HL-60/S4 treated with phorbol 12-myristate 13-acetate at 8.2 ng/mL for 4 days and 3 days (cell line): ENCODE results near the gene NCAM1.

Source experiments
- in situ Hi-C: fragments of 300-500 bp; cut with MboI; formaldehyde crosslinking; loops from 2 replicates; pipeline ENCODE4 v1.15.0; 2022; ENCODE audit warnings: low sequenced_read_pairs

Gene NCAM1

GRCh38 chr11:113248702-113249490 lies 287.7 kb downstream of the NCAM1 start:
- in situ Hi-C loops, result no loop called here

GRCh38 chr11:113249491-113249763 lies 288.2 kb downstream of the NCAM1 start:
- in situ Hi-C loops, result no loop called here

- in situ Hi-C loops, result no loop called here
Observed at GRCh38 chr11:113249786-113250185, 288.6 kb downstream of the NCAM1 start.

GRCh38 chr11:113251281-113251680 lies 290.1 kb downstream of the NCAM1 start:
- in situ Hi-C loops, result no loop called here

GRCh38 chr11:113253406-113253805 lies 292.2 kb downstream of the NCAM1 start:
- in situ Hi-C loops, result no loop called here

- in situ Hi-C loops, result no loop called here
Observed at GRCh38 chr11:113255096-113255495, 293.9 kb downstream of the NCAM1 start.

- in situ Hi-C loops, result no loop called here
Observed at GRCh38 chr11:113255741-113256140, 294.5 kb downstream of the NCAM1 start.

- in situ Hi-C loops, result no loop called here
Observed at GRCh38 chr11:113256431-113257202, 295.4 kb downstream of the NCAM1 start.

- in situ Hi-C loops, result no loop called here
Observed at GRCh38 chr11:113260096-113260425, 298.8 kb downstream of the NCAM1 start.

- in situ Hi-C loops, result no loop called here
Observed at GRCh38 chr11:113260541-113260940, 299.3 kb downstream of the NCAM1 start.

- in situ Hi-C loops, result no loop called here
Observed at GRCh38 chr11:113261709-113262475, 300.7 kb downstream of the NCAM1 start.

- in situ Hi-C loops, result no loop called here
Observed at GRCh38 chr11:113262594-113262993, 301.4 kb downstream of the NCAM1 start.

- in situ Hi-C loops, result no loop called here
Observed at GRCh38 chr11:113263458-113264259, 302.4 kb downstream of the NCAM1 start.

- in situ Hi-C loops, result no loop called here
Observed at GRCh38 chr11:113265362-113265761, 304.1 kb downstream of the NCAM1 start.

- in situ Hi-C loops, result no loop called here
Observed at GRCh38 chr11:113267493-113267892, 306.3 kb downstream of the NCAM1 start.

- in situ Hi-C loops, result no loop called here
Observed at GRCh38 chr11:113269096-113269495, 307.9 kb downstream of the NCAM1 start.

- in situ Hi-C loops, result no loop called here
Observed at GRCh38 chr11:113269636-113270035, 308.4 kb downstream of the NCAM1 start.

GRCh38 chr11:113270080-113270479 lies 308.9 kb downstream of the NCAM1 start:
- in situ Hi-C loops, result no loop called here

GRCh38 chr11:113271551-113272245 lies 310.5 kb downstream of the NCAM1 start:
- in situ Hi-C loops, result no loop called here

GRCh38 chr11:113272281-113272680 lies 311.1 kb downstream of the NCAM1 start:
- in situ Hi-C loops, result no loop called here
